HUES6 (cell line): Measurements from ENCODE around the gene TRPM3.

Source experiments
- H3K27ac ChIP-seq: 2 replicates; pipeline ENCODE4 v1.7.0; 2013; ENCODE audit warnings: low read depth, mild to moderate bottlenecking, low read length, inconsistent platforms
- H3K27me3 ChIP-seq: 2 replicates; pipeline ENCODE4 v1.6.1; 2013; ENCODE audit warnings: low read length; ENCODE audit not compliant: control insufficient read depth, insufficient read depth
- H3K36me3 ChIP-seq: 2 replicates; pipeline ENCODE4 v1.6.1; 2013; ENCODE audit warnings: low read length; ENCODE audit not compliant: control insufficient read depth, insufficient read depth
- H3K4me1 ChIP-seq: 2 replicates; pipeline ENCODE4 v1.6.1; 2013; ENCODE audit warnings: low read length; ENCODE audit not compliant: control insufficient read depth, insufficient read depth
- H3K4me3 ChIP-seq: 2 replicates; pipeline ENCODE4 v1.5.1; 2013; ENCODE audit warnings: low read depth, low read length
- H3K9ac ChIP-seq: one replicate; pipeline ENCODE4 v1.6.1; 2013; ENCODE audit warnings: mild to moderate bottlenecking, low read length
- H3K9me3 ChIP-seq: 2 replicates; pipeline ENCODE4 v1.6.1; 2013; ENCODE audit warnings: low read depth, low read length; ENCODE audit not compliant: control insufficient read depth, insufficient read depth

TRPM3 gene

GRCh38 chr9:71058660-71059059 lies 62.8 kb downstream of the TRPM3 start:
- H3K4me1 ChIP-seq: no peaks in the 10 kb centered on the region

GRCh38 chr9:71052287-71052686 lies 69.1 kb downstream of the TRPM3 start:
- Histone ChIP-seq H3K27ac (no peak overlapping the region), H3K9ac (no peak overlapping the region), H3K36me3 (no peaks in the 10 kb centered on the region), H3K4me1 (no peaks in the 10 kb centered on the region), H3K4me3 (no peak overlapping the region), H3K9me3 (no peaks in the 10 kb centered on the region), H3K27me3 (no peaks in the 10 kb centered on the region)

More at GRCh38 chr9:71058660-71059059, 62.8 kb downstream of the TRPM3 start:
- Histone ChIP-seq H3K9me3 (no peaks in the 10 kb centered on the region), H3K4me3 (no peak overlapping the region), H3K27me3 (no peaks in the 10 kb centered on the region), H3K36me3 (no peaks in the 10 kb centered on the region), H3K9ac (no peak overlapping the region), H3K27ac (no peak overlapping the region)

DNA sequence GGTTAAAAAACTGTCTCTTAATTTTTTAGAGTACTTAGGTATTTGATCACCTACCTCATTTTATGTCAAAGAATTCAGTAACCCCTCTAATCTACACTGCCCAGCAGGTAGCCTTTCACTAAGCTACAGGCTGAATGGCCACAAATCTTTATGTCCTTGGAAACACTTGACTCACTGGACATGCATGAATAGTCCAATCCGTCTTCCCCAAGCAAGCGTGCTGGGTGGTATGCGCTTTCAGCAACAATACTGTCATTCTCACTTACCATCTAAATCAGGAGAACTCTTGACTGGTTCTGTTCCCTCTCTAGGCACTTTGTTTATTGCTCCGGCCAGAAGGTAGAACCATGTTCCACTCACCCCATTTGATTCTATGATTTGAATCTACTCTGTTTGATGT lies 73.1 kb downstream of the TRPM3 start:
- Histone ChIP-seq H3K4me3 (no peak overlapping the region), H3K27ac (no peak overlapping the region), H3K4me1 (no peaks in the 10 kb centered on the region), H3K27me3 (no peaks in the 10 kb centered on the region), H3K9me3 (no peaks in the 10 kb centered on the region), H3K9ac (no peak overlapping the region), H3K36me3 (no peaks in the 10 kb centered on the region)

DNA sequence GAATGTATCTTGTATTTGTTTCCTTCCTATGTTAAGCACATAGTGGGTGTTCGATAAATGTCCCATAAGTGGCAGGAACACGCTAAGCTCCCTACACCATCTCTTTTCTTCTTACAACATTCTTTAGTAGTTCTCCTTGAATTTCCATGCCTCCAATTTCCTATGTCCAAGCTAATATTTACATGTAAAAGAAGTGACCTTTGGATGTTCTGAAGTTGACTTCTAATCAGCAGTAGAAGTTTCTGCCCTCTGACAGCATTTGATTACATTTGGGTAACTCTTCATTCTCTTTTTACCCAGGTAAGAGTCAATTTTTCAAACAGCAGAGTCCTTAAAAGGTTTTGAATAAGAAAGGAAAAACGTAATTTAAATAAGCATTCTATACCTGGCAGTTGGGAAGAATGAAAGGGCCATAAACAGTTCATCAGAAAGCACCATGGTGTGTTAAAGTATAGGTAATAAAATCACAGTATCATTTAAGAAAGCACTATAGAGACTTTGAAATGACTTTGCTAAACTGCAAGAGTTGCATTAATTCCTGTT lies 78.9 kb downstream of the TRPM3 start:
- H3K27ac ChIP-seq: no peak overlapping the region
- no peaks in the 10 kb centered on the region for H3K36me3 ChIP-seq
- H3K4me3 ChIP-seq: no peak overlapping the region
- H3K9me3 ChIP-seq: no peaks in the 10 kb centered on the region
- H3K4me1 ChIP-seq: peaks cover 12% of the 10 kb centered on the region; the same call in 1 of the 2 replicates
- H3K27me3 ChIP-seq: no peaks in the 10 kb centered on the region
- no peak overlapping the region for H3K9ac ChIP-seq

- Histone ChIP-seq H3K9ac (no peak overlapping the region), H3K4me3 (no peak overlapping the region), H3K9me3 (no peaks in the 10 kb centered on the region), H3K27me3 (no peaks in the 10 kb centered on the region), H3K27ac (no peak overlapping the region), H3K4me1 (peaks cover 6% of the 10 kb centered on the region; the same call in 1 of the 2 replicates), H3K36me3 (no peaks in the 10 kb centered on the region)
These were observed 83.9 kb downstream of the TRPM3 start for GRCh38 chr9:71037521-71037920.

- Histone ChIP-seq H3K4me3 (no peak overlapping the region), H3K9me3 (no peaks in the 10 kb centered on the region), H3K4me1 (no peaks in the 10 kb centered on the region), H3K27ac (no peak overlapping the region), H3K27me3 (no peaks in the 10 kb centered on the region), H3K9ac (no peak overlapping the region), H3K36me3 (no peaks in the 10 kb centered on the region)
These were observed 84.9 kb downstream of the TRPM3 start for GRCh38 chr9:71036501-71036900.

DNA sequence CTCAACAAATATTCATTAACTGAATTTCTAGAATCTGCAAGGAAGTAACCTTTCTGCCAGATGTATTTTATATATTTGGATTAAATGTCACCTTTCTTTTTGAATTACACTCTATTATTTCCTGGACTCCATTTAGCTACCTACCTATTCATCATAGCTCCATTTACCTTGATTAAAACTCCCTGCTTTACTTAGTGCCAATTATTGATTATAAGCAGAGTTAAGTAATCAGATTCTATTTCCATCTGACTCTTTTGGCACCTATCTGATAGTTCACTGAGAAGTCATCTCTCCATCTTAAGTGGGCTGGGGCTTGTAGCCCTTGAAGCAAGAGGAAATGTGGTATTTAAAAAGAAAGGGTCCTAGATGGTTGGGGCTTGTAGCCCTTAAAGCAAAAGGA lies 88.6 kb downstream of the TRPM3 start:
- no peak overlapping the region for H3K9ac ChIP-seq
- no peaks in the 10 kb centered on the region for H3K9me3 ChIP-seq
- no peak overlapping the region for H3K4me3 ChIP-seq
- H3K27me3 ChIP-seq: no peaks in the 10 kb centered on the region
- peaks cover 4% of the 10 kb centered on the region; the same call in 1 of the 2 replicates for H3K4me1 ChIP-seq
- no peak overlapping the region for H3K27ac ChIP-seq
- no peaks in the 10 kb centered on the region for H3K36me3 ChIP-seq

DNA sequence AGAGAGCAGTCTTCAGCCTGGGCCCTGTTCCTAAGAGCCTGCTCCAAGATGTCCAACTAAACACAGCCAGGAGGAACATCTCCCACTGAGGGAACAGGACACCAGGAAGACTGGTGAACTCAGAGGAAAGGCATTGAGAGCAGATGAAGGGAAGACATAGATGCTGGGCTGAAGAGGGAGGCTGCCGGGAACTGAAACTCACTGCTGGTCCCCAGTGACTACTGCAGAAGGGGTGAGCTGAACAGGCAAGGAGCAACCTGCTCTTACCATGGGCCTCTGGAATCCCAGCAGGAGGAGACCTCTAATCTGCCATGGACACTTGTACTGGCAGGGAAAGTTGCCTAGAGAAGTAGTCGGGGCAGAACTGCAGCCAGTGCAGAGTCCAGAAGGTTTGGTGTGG lies 95.7 kb downstream of the TRPM3 start:
- Histone ChIP-seq H3K36me3 (no peaks in the 10 kb centered on the region), H3K27ac (no peak overlapping the region), H3K4me3 (no peak overlapping the region), H3K9ac (no peak overlapping the region), H3K27me3 (no peaks in the 10 kb centered on the region), H3K4me1 (peaks cover 4% of the 10 kb centered on the region; the same call in 1 of the 2 replicates), H3K9me3 (no peaks in the 10 kb centered on the region)

DNA sequence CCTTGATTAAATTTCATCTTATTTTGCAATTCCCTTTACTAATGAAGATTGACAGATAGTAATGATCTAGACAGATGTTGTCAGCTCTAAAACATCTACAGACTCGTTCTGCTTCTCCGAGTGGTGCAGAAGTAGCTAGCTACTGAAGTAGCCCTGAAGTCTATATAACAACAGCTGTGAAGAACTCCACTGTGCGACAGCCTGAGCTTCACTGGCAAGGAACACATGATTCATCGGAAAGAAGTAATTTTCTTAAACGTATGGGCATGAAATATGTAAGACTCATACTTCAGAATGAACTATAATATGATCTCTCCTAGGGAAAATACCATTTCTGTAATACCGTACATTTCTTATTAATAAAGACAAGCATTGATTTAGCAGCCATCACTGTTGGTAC lies 96.2 kb downstream of the TRPM3 start:
- Histone ChIP-seq H3K27me3 (no peaks in the 10 kb centered on the region), H3K4me3 (no peak overlapping the region), H3K9ac (no peak overlapping the region), H3K27ac (no peak overlapping the region), H3K36me3 (no peaks in the 10 kb centered on the region), H3K4me1 (peaks cover 4% of the 10 kb centered on the region; the same call in 1 of the 2 replicates), H3K9me3 (no peaks in the 10 kb centered on the region)

DNA sequence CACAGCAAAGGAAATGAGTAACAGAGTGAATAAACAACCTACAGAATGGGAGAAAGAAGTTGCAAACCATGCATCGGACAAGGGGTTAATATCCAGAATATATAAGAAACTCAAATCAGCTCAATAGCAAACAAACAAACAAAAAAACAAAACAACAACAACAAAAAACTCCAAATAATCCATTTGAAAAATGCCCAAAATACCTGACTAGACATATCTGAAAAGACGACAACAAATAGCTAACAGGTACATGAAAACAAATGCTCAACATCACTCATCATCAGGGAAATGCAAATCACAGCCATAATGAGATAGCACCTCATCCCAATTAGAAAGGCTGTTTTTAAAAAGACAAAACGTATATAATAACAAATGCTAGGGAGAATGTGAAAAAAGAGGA lies 111.2 kb downstream of the TRPM3 start:
- H3K4me1 ChIP-seq: no peaks in the 10 kb centered on the region
- H3K9me3 ChIP-seq: peaks cover 4% of the 10 kb centered on the region; the same call in 1 of the 2 replicates
- no peak overlapping the region for H3K4me3 ChIP-seq
- H3K27me3 ChIP-seq: no peaks in the 10 kb centered on the region
- no peaks in the 10 kb centered on the region for H3K36me3 ChIP-seq
- no peak overlapping the region for H3K9ac ChIP-seq
- H3K27ac ChIP-seq: no peak overlapping the region

- Histone ChIP-seq H3K9me3 (peaks cover 12% of the 10 kb centered on the region), H3K27ac (no peak overlapping the region), H3K4me1 (no peaks in the 10 kb centered on the region), H3K27me3 (no peaks in the 10 kb centered on the region), H3K9ac (no peak overlapping the region), H3K36me3 (no peaks in the 10 kb centered on the region), H3K4me3 (no peak overlapping the region)
These were observed 116.0 kb downstream of the TRPM3 start for GRCh38 chr9:71005456-71005855.

- H3K9me3 ChIP-seq: peaks cover 12% of the 10 kb centered on the region
- H3K36me3 ChIP-seq: no peaks in the 10 kb centered on the region
- H3K27me3 ChIP-seq: no peaks in the 10 kb centered on the region
- H3K9ac ChIP-seq: no peak overlapping the region
- no peak overlapping the region for H3K4me3 ChIP-seq
- no peak overlapping the region for H3K27ac ChIP-seq
- no peaks in the 10 kb centered on the region; the same call in 1 of the 2 replicates for H3K4me1 ChIP-seq
These were observed 117.2 kb downstream of the TRPM3 start for GRCh38 chr9:71004196-71004595.
